Uterus (tissue), 2 donors: ENCODE measurements around the gene COL6A1.

Experiments used
- POLR2A ChIP-seq, 2 donors: fragments of 450-650 bp; IDR thresholded peaks; one replicate each; pipeline ENCODE4 v1.6.1; 2016; ENCODE audit warnings: antibody characterized with exemption in 2 of 2, mild to moderate bottlenecking in 1 of 2, moderate library complexity in 1 of 2
- TF ChIP-seq, protein P1 (sequence below), 4 experiments: fragments of 200-600 bp in 2 of 4; fragments of 450-650 bp in 2 of 4; sonication (generic) in 2 of 4; IDR thresholded peaks; one replicate each; pipeline ENCODE4 v1.5.1; 2016 to 2019; ENCODE audit warnings: antibody characterized with exemption in 4 of 4, mild to moderate bottlenecking in 2 of 4, moderate library complexity in 1 of 4

DNA sequence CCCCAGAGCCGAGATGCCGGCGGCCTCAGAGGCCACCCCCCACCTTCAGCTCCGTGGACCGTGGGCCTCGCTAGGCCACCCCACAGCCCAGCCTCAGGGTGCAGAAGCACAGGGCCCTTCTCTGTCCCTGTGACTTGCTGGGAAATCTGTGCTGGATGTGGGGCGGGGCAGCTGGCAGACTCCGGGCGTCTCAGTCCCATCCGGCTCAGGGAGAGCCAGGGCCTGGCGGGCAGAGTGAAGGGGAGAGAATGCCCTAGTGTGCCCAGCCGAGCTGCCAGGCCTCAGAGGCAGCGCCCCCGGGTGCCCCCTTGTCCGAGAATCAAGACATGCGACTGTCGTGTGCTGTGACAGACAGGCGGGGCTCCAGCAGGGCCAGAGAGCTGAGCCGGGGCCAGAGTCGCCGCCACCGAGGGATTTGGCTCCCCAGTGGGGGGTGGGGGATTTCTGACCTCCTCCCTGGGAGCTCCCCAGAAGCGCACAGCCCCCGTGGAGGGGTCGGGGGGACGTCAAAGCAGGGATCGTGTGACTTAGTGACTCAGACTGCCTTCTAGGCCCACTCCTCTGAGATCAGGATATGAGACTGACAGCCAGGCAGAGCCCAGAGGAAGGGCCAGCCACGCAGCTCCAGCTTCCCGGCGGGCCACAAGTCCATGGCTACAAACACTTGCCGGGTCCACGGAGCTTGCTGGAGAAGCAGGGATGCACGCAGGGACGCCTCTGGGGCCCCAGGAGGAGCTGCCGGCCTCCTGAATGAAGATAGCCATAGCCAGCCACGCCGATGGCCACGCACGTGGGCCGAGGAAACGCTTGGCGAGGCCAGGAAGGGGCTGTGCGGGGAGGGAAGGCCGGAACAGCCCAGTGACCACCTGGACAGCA lies 11.9 kb downstream of the COL6A1 start:
- TF ChIP-seq, protein P1, sequence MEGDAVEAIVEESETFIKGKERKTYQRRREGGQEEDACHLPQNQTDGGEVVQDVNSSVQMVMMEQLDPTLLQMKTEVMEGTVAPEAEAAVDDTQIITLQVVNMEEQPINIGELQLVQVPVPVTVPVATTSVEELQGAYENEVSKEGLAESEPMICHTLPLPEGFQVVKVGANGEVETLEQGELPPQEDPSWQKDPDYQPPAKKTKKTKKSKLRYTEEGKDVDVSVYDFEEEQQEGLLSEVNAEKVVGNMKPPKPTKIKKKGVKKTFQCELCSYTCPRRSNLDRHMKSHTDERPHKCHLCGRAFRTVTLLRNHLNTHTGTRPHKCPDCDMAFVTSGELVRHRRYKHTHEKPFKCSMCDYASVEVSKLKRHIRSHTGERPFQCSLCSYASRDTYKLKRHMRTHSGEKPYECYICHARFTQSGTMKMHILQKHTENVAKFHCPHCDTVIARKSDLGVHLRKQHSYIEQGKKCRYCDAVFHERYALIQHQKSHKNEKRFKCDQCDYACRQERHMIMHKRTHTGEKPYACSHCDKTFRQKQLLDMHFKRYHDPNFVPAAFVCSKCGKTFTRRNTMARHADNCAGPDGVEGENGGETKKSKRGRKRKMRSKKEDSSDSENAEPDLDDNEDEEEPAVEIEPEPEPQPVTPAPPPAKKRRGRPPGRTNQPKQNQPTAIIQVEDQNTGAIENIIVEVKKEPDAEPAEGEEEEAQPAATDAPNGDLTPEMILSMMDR (IDR thresholded peaks at IDR 0.05) = no peak
- no peak for TF ChIP-seq POLR2A (IDR thresholded peaks at IDR 0.05)
